ENCODE data around the gene CILP2. TPM values are rescaled to one million over a fixed set of nuclear protein-coding genes. Genes with fewer than 3 reads are reported as not detected.

CILP2 gene
- total and polyA plus RNA-seq, 2 experiments from 2014 or later, result 4.0 to 21.6 TPM

- H3F3A ChIP-seq (replicated peaks; ENCODE audit: low read depth), result no peaks in the 10 kb centered on the region
- TF ChIP-seq REST (IDR thresholded peaks at IDR 0.05; ENCODE audit: unreplicated experiment) (no peak), NANOG (IDR thresholded peaks at IDR 0.05; ENCODE audit: borderline replicate concordance) (no peak), ZNF331 (CRISPR knock-in tag; IDR thresholded peaks at IDR 0.05; ENCODE audit: low read depth) (no peak), JUNB (IDR thresholded peaks at IDR 0.05; ENCODE audit: unreplicated experiment) (no peak), EZH2phosphoT487 (IDR thresholded peaks at IDR 0.05; ENCODE audit: unreplicated experiment) (no peak), STAT1 (IDR thresholded peaks at IDR 0.05; ENCODE audit: unreplicated experiment) (no peak), CREB1 (CRISPR knock-in tag; IDR thresholded peaks at IDR 0.05; ENCODE audit: low read depth) (no peak), EZH2 (IDR thresholded peaks at IDR 0.05; ENCODE audit: low read depth, unreplicated experiment) (no peak), ZNF462 (CRISPR knock-in tag; IDR thresholded peaks at IDR 0.05) (no peak), ETS1 (IDR thresholded peaks at IDR 0.05) (no peak), POLR2AphosphoS5 (IDR thresholded peaks at IDR 0.05; ENCODE audit: low read depth) (no peak), CTCF (conservative IDR thresholded peaks at IDR 0.05; ENCODE audit: low read depth in 2 of 2) (no peak), ZNF114 (CRISPR knock-in tag; IDR thresholded peaks at IDR 0.05) (no peak)
- Mint-ChIP-seq H3K4me3 (no peak overlapping the region), H3K27me3 (ENCODE audit: insufficient read depth, low read depth, poor library complexity) (peaks cover 5% of the 10 kb centered on the region), H3K36me3 (ENCODE audit: low read depth) (no peaks in the 10 kb centered on the region), H3K4me1 (no peaks in the 10 kb centered on the region), H3K9me3 (no peaks in the 10 kb centered on the region), H3K27ac (no peak overlapping the region; the same call in 1 of the 2 replicates)
- H4K20me1 ChIP-seq (replicated peaks; ENCODE audit: insufficient read depth), result no peaks in the 10 kb centered on the region
- DNase-seq (ENCODE audit: low spot score), result no peak
- H3K36me3 ChIP-seq (ENCODE audit: insufficient read depth), result no peaks in the 10 kb centered on the region
- no peak overlapping the region for H3K27ac ChIP-seq (ENCODE audit: low read depth)
- H3K27me3 ChIP-seq (ENCODE audit: insufficient read depth), result no peaks in the 10 kb centered on the region
- H3K79me2 ChIP-seq (replicated peaks; ENCODE audit: insufficient read depth), result no peaks in the 10 kb centered on the region
- H2AFZ ChIP-seq, result no peak overlapping the region
- ATAC-seq, result no peak
- no peak overlapping the region for H3K4me2 ChIP-seq
- H3K4me1 ChIP-seq (ENCODE audit: insufficient read depth), result no peaks in the 10 kb centered on the region
- no peak overlapping the region for H3K4me3 ChIP-seq
- H3K9me2 ChIP-seq (ENCODE audit: insufficient read depth), result no peaks in the 10 kb centered on the region
Observed at GRCh38 chr19:19582471-19582870, 44.4 kb downstream of the CILP2 start.

All from GM23338 (cell line).